ENCODE results near the gene GGA1. TPM values are rescaled to one million over a fixed set of nuclear protein-coding genes. Genes with fewer than 3 reads are reported as not detected.
"Not testable (repeated sequence)": the region's sequence is repeated elsewhere in the genome, so short reads cannot be mapped to it uniquely, and the experiment has no call there.

Gene GGA1
- total RNA-seq, 2 experiments from 2014 or later, result 59.5 to 64.4 TPM

GRCh38 chr22:37578002-37578401 is 30.6 kb upstream of the GGA1 start:
- CTCF ChIA-PET, result interaction anchor here (2.8 kb wide), 1 partner anchor 11 kb away, joined by 10 read pairs; no protein-coding TSS in a partner anchor
- H3K4me3 Mint-ChIP-seq, result no peak overlapping the region
- DNase-seq, result no peak
- no peaks in the 10 kb centered on the region for H3K9me3 Mint-ChIP-seq
- no peak overlapping the region for H3K27ac Mint-ChIP-seq
- H3K4me1 Mint-ChIP-seq, result peaks cover 7% of the 10 kb centered on the region
- peaks cover 20% of the 10 kb centered on the region for H3K27me3 Mint-ChIP-seq
- H3K36me3 Mint-ChIP-seq (ENCODE audit: low read depth), result no peaks in the 10 kb centered on the region
- POLR2A ChIA-PET, result no interaction called here

GRCh38 chr22:37581504-37581903 is 27.1 kb upstream of the GGA1 start:
- H3K4me1 Mint-ChIP-seq, result peaks cover 7% of the 10 kb centered on the region
- H3K36me3 Mint-ChIP-seq (ENCODE audit: low read depth), result no peaks in the 10 kb centered on the region
- ChIA-PET CTCF (interaction anchor here (2.0 kb wide), 1 partner anchor 11 kb away, joined by 12 read pairs; no protein-coding TSS in a partner anchor), POLR2A (interaction anchor here (1.2 kb wide), 1 partner anchor 11 kb away, joined by 3 read pairs; no protein-coding TSS in a partner anchor)
- no peak for DNase-seq
- H3K27ac Mint-ChIP-seq, result no peak overlapping the region
- H3K27me3 Mint-ChIP-seq, result peaks cover 17% of the 10 kb centered on the region
- H3K4me3 Mint-ChIP-seq, result no peak overlapping the region
- H3K9me3 Mint-ChIP-seq, result no peaks in the 10 kb centered on the region

- Mint-ChIP-seq H3K27ac (no peak overlapping the region), H3K9me3 (no peaks in the 10 kb centered on the region), H3K27me3 (peaks cover 22% of the 10 kb centered on the region), H3K4me1 (peaks cover 7% of the 10 kb centered on the region), H3K4me3 (no peak overlapping the region), H3K36me3 (ENCODE audit: low read depth) (no peaks in the 10 kb centered on the region)
- CTCF ChIA-PET, result interaction anchor here (0.7 to 2.0 kb wide), 3 partner anchors 10 to 24 kb away, joined by 3 to 12 read pairs (median 7); no protein-coding TSS in a partner anchor
- DNase-seq, result no peak
- POLR2A ChIA-PET, result interaction anchor here (1.3 kb wide), 1 partner anchor 10 kb away, joined by 4 read pairs; no protein-coding TSS in a partner anchor
Observed at GRCh38 chr22:37582526-37582925, 26.1 kb upstream of the GGA1 start.

GRCh38 chr22:37588546-37589215 is 20.0 kb upstream of the GGA1 start:
- H3K4me1 Mint-ChIP-seq, result peaks cover 13% of the 10 kb centered on the region
- no peak overlapping the region for H3K27ac Mint-ChIP-seq
- no peaks in the 10 kb centered on the region for H3K9me3 Mint-ChIP-seq
- no peak for DNase-seq
- H3K4me3 Mint-ChIP-seq, result no peak overlapping the region
- ChIA-PET POLR2A (no interaction called here), CTCF (interaction anchor here (0.9 to 1.2 kb wide), 3 partner anchors 18 to 27 kb away, joined by 3 to 5 read pairs (median 3); no protein-coding TSS in a partner anchor)
- H3K27me3 Mint-ChIP-seq, result peaks cover 17% of the 10 kb centered on the region
- no peaks in the 10 kb centered on the region for H3K36me3 Mint-ChIP-seq (ENCODE audit: low read depth)

- POLR2A ChIA-PET, result no interaction called here
- Mint-ChIP-seq H3K27me3 (peaks cover 20% of the 10 kb centered on the region), H3K9me3 (no peaks in the 10 kb centered on the region), H3K4me1 (peaks cover 13% of the 10 kb centered on the region), H3K4me3 (no peak overlapping the region), H3K27ac (no peak overlapping the region), H3K36me3 (ENCODE audit: low read depth) (no peaks in the 10 kb centered on the region)
- CTCF ChIA-PET, result interaction anchor here (0.7 to 3.9 kb wide), 5 partner anchors 16 to 48 kb away, joined by 3 to 112 read pairs (median 5); partner anchors contain the start of gene GGA1
- DNase-seq, result no peak
Observed at GRCh38 chr22:37589636-37590035, 19.0 kb upstream of the GGA1 start.

GRCh38 chr22:37591081-37591480 is 17.6 kb upstream of the GGA1 start:
- H3K27ac Mint-ChIP-seq; POLR2A ChIA-PET; H3K36me3 Mint-ChIP-seq (ENCODE audit: low read depth); H3K4me3 Mint-ChIP-seq; H3K9me3 Mint-ChIP-seq; DNase-seq: not testable (repeated sequence)
- H3K27me3 Mint-ChIP-seq, result peaks cover 18% of the 10 kb centered on the region
- CTCF ChIA-PET, result interaction anchor here (0.5 to 3.9 kb wide), 5 partner anchors 15 to 97 kb away, joined by 6 to 112 read pairs (median 20); partner anchors contain the start of gene GGA1
- peaks cover 13% of the 10 kb centered on the region for H3K4me1 Mint-ChIP-seq

GRCh38 chr22:37591823-37592404 is 16.7 kb upstream of the GGA1 start:
- CTCF ChIA-PET, result interaction anchor here (0.6 to 3.9 kb wide), 37 partner anchors 7 to 705 kb away, joined by 3 to 112 read pairs (median 4); partner anchors contain the start of genes CYTH4, GGA1, LGALS2 and MFNG
- peaks cover 15% of the 10 kb centered on the region for H3K27me3 Mint-ChIP-seq
- POLR2A ChIA-PET, result interaction anchor here (0.9 to 1.7 kb wide), 12 partner anchors 9 to 282 kb away, joined by 3 to 28 read pairs (median 4); partner anchors contain the start of genes GGA1 and MFNG

GRCh38 chr22:37594237-37594636 is 14.4 kb upstream of the GGA1 start:
- POLR2A ChIA-PET, result interaction anchor here (0.9 kb wide), 1 partner anchor 14 kb away, joined by 3 read pairs; no protein-coding TSS in a partner anchor
- Mint-ChIP-seq H3K9me3 (no peaks in the 10 kb centered on the region), H3K4me3 (no peak overlapping the region), H3K4me1 (peaks cover 13% of the 10 kb centered on the region), H3K27ac (no peak overlapping the region), H3K36me3 (ENCODE audit: low read depth) (no peaks in the 10 kb centered on the region), H3K27me3 (peaks cover 6% of the 10 kb centered on the region)
- CTCF ChIA-PET, result interaction anchor here (1.3 to 1.7 kb wide), 2 partner anchors 13 to 55 kb away, joined by 5 to 6 read pairs; no protein-coding TSS in a partner anchor
- no peak for DNase-seq

More at GRCh38 chr22:37591823-37592404, 16.7 kb upstream of the GGA1 start:
- Mint-ChIP-seq H3K4me3 (peak overlapping the region; percentile 70), H3K27ac (peak overlapping the region; percentile 12), H3K36me3 (ENCODE audit: low read depth) (no peaks in the 10 kb centered on the region), H3K9me3 (no peaks in the 10 kb centered on the region), H3K4me1 (peaks cover 13% of the 10 kb centered on the region)
- no peak for DNase-seq

- POLR2A ChIA-PET, result no interaction called here
- H3K27me3 Mint-ChIP-seq, result peaks cover 18% of the 10 kb centered on the region
Observed at GRCh38 chr22:37599153-37599552, 9.5 kb upstream of the GGA1 start.

GRCh38 chr22:37601203-37601539 is 7.5 kb upstream of the GGA1 start:
- Mint-ChIP-seq H3K4me3 (no peak overlapping the region), H3K27me3 (peaks cover 14% of the 10 kb centered on the region), H3K27ac (no peak overlapping the region), H3K9me3 (no peaks in the 10 kb centered on the region), H3K4me1 (peaks cover 23% of the 10 kb centered on the region), H3K36me3 (ENCODE audit: low read depth) (no peaks in the 10 kb centered on the region)
- ChIA-PET CTCF (no interaction called here), POLR2A (no interaction called here)
- no peak for DNase-seq

More at GRCh38 chr22:37599153-37599552, 9.5 kb upstream of the GGA1 start:
- Mint-ChIP-seq H3K27ac (no peak overlapping the region), H3K4me3 (no peak overlapping the region), H3K36me3 (ENCODE audit: low read depth) (no peaks in the 10 kb centered on the region), H3K9me3 (no peaks in the 10 kb centered on the region), H3K4me1 (peaks cover 8% of the 10 kb centered on the region)
- no peak for DNase-seq
- CTCF ChIA-PET, result interaction anchor here (0.6 to 1.5 kb wide), 3 partner anchors 9 to 339 kb away, joined by 3 to 5 read pairs (median 3); partner anchors contain the start of gene GGA1

GRCh38 chr22:37601540-37602442 is 6.8 kb upstream of the GGA1 start:
- Mint-ChIP-seq H3K4me3 (no peak overlapping the region), H3K4me1 (peaks cover 24% of the 10 kb centered on the region), H3K9me3 (no peaks in the 10 kb centered on the region), H3K36me3 (ENCODE audit: low read depth) (no peaks in the 10 kb centered on the region), H3K27ac (no peak overlapping the region), H3K27me3 (peaks cover 14% of the 10 kb centered on the region)
- ChIA-PET CTCF (interaction anchor here (1.0 to 9.2 kb wide), 4 partner anchors 11 to 59 kb away, joined by 3 to 112 read pairs (median 4); no protein-coding TSS in a partner anchor), POLR2A (interaction anchor here (0.6 kb wide), 1 partner anchor 10 kb away, joined by 4 read pairs; no protein-coding TSS in a partner anchor)
- no peak for DNase-seq

- POLR2A ChIA-PET, result interaction anchor here (0.6 kb wide), 1 partner anchor 11 kb away, joined by 4 read pairs; no protein-coding TSS in a partner anchor
- Mint-ChIP-seq H3K4me1 (peaks cover 33% of the 10 kb centered on the region), H3K27me3 (peaks cover 14% of the 10 kb centered on the region)
- not testable (repeated sequence) for DNase-seq; H3K36me3 Mint-ChIP-seq (ENCODE audit: low read depth); H3K9me3 Mint-ChIP-seq; H3K27ac Mint-ChIP-seq; H3K4me3 Mint-ChIP-seq
- CTCF ChIA-PET, result interaction anchor here (0.6 to 9.2 kb wide), 5 partner anchors 12 to 352 kb away, joined by 3 to 112 read pairs (median 4); no protein-coding TSS in a partner anchor
Observed at GRCh38 chr22:37602546-37603277, 5.9 kb upstream of the GGA1 start.

All from activated CD4-positive, alpha-beta memory T cell treated with anti-CD3 and anti-CD28 coated beads, Interleukin-2, amount 10 ng/mL, durations not matched to agents 7 days and 5 days (primary cell).